Stimulated activated naive CD8-positive, alpha-beta T cell treated with anti-CD3 and anti-CD28 coated beads, Interleukin-15, amount 100 ng/mL, for 72 hours (primary cell): Measurements from ENCODE around the gene GJB5.
A peak's percentile ranks its signal among the peaks of the same experiment; 100 is the strongest.
"Not testable (repeated sequence)": the region's sequence is repeated elsewhere in the genome, so short reads cannot be mapped to it uniquely, and the experiment has no call there.

ENCODE experiments used
- ATAC-seq: fragments of 150-1000 bp; cut with Tn5 transposase; 2 replicates; pipeline ENCODE4 v1.10.0; 2021; ENCODE audit warnings: mild to moderate bottlenecking, moderate library complexity
- DNase-seq, 2 donors: peaks; one replicate each; pipeline ENCODE4 v3.0.0; 2021 to 2022
- H3K27ac Mint-ChIP-seq, 2 donors: one replicate each; pipeline ENCODE4 v1.8.0; 2022; ENCODE audit warnings: mild to moderate bottlenecking in 2 of 2, mixed read lengths in 2 of 2, moderate library complexity in 2 of 2
- H3K27me3 Mint-ChIP-seq: one replicate; pipeline ENCODE4 v1.8.0; 2022; ENCODE audit warnings: mixed read lengths
- H3K4me1 Mint-ChIP-seq: one replicate; pipeline ENCODE4 v1.8.0; 2022; ENCODE audit warnings: mild to moderate bottlenecking, mixed read lengths
- H3K4me3 Mint-ChIP-seq, 2 donors: one replicate each; pipeline ENCODE4 v1.8.0; 2022; ENCODE audit warnings: mild to moderate bottlenecking in 2 of 2, mixed read lengths in 2 of 2, moderate library complexity in 1 of 2
- H3K9me3 Mint-ChIP-seq, 2 donors: one replicate each; pipeline ENCODE4 v1.8.0; 2022; ENCODE audit warnings: mixed read lengths in 2 of 2

Gene GJB5

DNA sequence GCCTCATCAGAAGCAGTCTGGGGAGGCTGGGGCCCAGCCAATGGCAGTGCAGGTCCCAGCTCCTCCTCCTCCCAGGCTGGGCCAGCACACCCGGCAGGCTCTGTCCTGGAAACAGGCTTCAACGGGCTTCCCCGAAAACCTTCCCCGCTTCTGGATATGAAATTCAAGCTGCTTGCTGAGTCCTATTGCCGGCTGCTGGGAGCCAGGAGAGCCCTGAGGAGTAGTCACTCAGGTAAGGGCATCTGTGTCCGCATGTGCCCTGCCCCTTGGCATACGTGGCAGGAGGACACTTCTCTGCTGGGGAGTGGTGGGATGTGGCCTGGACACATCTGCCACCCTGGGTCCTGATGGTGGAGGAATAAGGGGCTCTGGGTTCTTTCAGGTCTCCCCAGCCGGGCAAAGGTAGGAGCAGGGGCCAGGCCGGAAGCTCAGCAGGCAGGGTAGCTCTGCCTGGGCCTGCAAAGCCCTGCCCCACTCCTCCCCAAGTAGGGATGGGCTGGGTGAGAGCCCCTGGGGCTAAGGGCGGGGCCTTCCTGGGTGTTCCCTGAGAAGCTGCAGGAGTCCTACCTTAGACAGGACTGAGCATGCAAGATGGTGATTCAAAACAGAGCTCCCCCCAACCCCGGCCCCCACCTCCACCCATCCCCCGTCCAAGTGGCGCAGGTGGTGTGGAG, at the start of gene GJB5:
Gene GJB5 (plus strand): TSS at position 84 of the 674 bp plus-strand sequence. CDS start 2,284 bp downstream, outside the sequence.
- no peaks in the 10 kb centered on the region for H3K9me3 Mint-ChIP-seq

DNA sequence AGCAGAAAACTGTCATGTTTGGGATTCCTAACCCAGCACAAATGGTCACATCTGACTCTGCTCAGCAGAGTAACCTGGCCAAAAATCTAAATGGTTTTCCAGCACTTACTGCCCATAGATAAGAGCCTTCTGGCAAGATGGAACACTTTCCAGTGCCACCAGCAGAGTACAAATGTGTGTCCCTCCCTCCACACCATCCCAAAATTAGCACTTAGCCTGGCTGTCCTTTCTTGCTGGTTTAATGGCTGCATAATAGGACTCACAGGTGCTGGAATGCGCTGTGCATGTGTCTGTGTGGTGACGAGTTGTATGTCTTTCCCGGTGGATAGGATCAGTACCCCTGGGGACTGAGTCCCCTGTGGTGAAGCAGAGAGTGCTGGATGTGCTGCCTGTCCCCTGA, 49.8 kb upstream of the GJB5 start:
- H3K9me3 Mint-ChIP-seq = no peaks in the 10 kb centered on the region
- no peak overlapping the region for H3K4me3 Mint-ChIP-seq
- ATAC-seq (no peak), DNase-seq (no peak)
- no peak overlapping the region for H3K27ac Mint-ChIP-seq
- H3K4me1 Mint-ChIP-seq = no peaks in the 10 kb centered on the region
- H3K27me3 Mint-ChIP-seq = peaks cover 26% of the 10 kb centered on the region

More for the DNA sequence above, at the start of gene GJB5:
- no peak within 1 kb of the TSS for H3K4me3 Mint-ChIP-seq
- peaks cover 10% of the 10 kb centered on the region for H3K27me3 Mint-ChIP-seq
- DNase-seq = no peak
- no peak for ATAC-seq
- H3K4me1 Mint-ChIP-seq = no peaks in the 10 kb centered on the region
- H3K27ac Mint-ChIP-seq = peak within 1 kb of the TSS in 1 of 2 donors; percentile 49

DNA sequence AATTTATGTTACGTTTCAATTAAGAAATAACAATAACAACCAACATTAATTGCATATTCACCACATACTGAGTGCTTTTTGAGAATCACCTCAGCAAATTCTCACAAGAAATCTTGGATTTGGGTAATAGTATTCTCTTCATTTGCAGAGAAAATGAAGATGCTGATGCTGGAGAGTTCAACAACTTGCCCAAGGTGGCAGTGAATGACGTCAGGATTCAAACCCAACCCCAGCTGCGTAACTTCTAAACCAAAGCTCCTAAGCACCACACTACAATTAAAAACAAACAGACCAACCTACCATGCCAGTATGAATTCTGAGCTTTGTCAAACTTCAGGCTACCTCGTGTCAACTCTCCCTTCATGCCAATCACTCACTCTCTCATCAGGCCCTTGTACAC, 46.7 kb upstream of the GJB5 start:
- Mint-ChIP-seq H3K27ac (no peak overlapping the region), H3K4me1 (no peaks in the 10 kb centered on the region), H3K4me3 (no peak overlapping the region), H3K27me3 (peaks cover 26% of the 10 kb centered on the region), H3K9me3 (no peaks in the 10 kb centered on the region)
- no peak for DNase-seq
- ATAC-seq = no peak

DNA sequence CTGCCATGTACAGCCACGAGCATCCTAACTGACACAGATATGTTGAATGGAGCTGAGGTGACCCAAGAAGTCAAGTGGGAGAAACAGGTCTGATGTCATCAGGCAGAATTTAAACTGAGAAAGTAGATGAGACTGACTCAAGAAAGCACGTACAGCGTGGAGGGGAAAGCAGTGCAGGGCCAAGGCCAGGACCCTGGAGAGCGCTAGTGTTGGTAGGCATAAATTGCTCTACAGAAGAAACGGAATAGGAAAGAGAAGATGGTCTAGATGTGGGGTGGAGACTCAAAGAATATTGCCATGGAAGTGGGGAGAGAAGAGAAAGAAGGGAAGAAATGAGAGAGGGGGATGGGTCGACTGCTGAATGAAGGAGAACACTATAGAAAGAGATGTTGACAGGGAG, 45.3 kb upstream of the GJB5 start:
- Mint-ChIP-seq H3K4me3 (no peak overlapping the region), H3K4me1 (no peaks in the 10 kb centered on the region), H3K27me3 (peaks cover 24% of the 10 kb centered on the region), H3K27ac (no peak overlapping the region), H3K9me3 (no peaks in the 10 kb centered on the region)
- DNase-seq = no peak
- no peak for ATAC-seq

DNA sequence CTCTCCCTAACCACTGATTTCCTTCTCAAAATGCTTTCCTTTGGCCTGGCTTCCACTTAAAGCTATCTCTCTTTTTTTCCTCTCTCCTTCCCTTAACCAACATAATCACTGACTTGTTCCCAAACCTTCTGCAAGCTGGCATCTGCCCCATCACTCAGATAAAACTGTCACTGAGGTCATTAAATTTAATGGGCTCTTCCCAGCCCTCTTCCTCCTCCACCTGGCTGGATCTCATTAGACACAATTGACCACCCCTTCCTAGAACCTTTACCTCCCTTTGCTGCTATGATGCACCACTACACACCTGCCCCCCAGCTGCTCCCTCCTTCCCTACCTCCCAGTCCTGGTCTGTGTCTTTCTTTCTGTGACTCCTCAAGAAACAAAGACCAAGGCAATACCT, 44.0 kb upstream of the GJB5 start:
- Mint-ChIP-seq H3K27me3 (peaks cover 11% of the 10 kb centered on the region), H3K4me3 (no peak overlapping the region), H3K27ac (peak overlapping the region in 1 of 2 donors; percentile 16), H3K4me1 (no peaks in the 10 kb centered on the region), H3K9me3 (no peaks in the 10 kb centered on the region)
- DNase-seq = no peak
- ATAC-seq = no peak

DNA sequence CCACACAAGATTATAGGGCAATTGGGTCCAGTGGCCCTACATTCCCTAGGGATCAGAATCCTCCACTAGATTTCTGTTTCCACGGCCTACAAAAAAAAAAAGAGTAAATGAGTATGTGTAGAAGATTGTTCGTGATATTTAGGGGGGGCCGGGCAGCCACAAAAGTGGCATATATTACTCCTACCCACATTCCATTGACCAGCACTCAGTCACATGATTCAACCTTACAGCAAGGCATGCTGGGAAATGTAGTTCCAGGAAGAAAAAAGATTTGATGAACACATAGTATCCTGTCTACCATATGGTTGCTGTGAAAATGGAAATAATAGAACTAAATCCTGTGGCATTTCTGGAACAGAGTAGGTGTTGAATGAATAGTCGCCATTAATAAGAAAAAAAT, 43.4 kb upstream of the GJB5 start:
- ATAC-seq (no peak), DNase-seq (no peak)
- no peak overlapping the region for H3K4me3 Mint-ChIP-seq
- peaks cover 6% of the 10 kb centered on the region for H3K27me3 Mint-ChIP-seq
- no peaks in the 10 kb centered on the region for H3K4me1 Mint-ChIP-seq
- H3K27ac Mint-ChIP-seq = no peak overlapping the region
- H3K9me3 Mint-ChIP-seq = no peaks in the 10 kb centered on the region

DNA sequence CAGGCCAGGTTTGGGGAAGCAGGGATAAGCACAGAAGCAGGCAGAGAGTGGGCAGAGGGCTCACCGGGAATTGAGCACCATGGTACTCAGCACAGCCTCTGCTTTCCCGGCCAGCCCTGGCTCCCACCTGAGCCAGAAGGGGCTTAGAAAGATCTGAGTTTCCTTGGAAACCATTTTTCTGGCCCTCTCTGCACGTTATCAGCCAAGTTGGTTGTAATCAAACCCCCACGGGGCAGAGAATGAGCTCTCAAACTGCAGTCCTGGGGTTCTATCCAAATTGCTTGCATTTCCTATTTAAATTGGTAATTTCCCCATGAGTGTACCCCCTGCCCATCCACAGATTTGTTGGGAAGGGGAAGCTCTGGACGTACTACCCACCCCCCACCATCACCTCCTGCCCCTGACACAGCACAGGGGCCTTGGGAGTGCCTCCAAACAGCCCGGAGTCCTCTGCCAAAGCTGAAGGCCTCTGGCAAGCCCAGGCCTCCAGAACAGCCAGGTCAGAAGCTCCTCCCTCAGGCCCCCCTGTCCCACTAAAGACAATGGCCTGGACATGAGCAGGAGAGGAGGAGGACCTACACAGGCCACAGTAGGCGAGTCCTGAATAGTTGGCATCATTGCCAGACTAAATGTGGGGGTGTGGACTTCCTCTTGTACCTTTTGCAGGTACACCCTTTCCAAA, 42.7 kb upstream of the GJB5 start:
- ATAC-seq (no peak), DNase-seq (no peak)
- Mint-ChIP-seq H3K4me1 (no peaks in the 10 kb centered on the region), H3K27me3 (peaks cover 12% of the 10 kb centered on the region), H3K27ac (no peak overlapping the region), H3K4me3 (no peak overlapping the region), H3K9me3 (no peaks in the 10 kb centered on the region)

DNA sequence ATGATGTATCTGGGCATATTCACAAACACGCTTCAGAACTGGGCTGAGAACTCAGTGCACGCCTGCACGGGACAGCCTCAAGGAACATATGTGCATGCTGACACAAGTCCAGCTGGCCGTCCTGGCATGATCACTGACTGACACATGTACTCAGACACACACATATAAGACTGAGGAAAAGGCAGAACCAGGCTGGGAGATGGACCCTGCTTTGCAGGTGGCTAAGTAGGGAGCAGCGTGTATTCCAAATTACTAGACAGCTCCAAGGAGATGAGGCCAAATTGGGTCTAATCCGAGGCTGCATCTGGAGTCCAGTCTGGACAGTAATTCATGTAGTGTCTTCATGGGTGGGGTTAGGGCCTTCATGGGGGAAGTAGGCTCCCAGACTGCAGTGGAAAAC, 41.4 kb upstream of the GJB5 start:
- DNase-seq (no peak), ATAC-seq (no peak)
- Mint-ChIP-seq H3K4me1 (no peaks in the 10 kb centered on the region), H3K27ac (no peak overlapping the region), H3K9me3 (no peaks in the 10 kb centered on the region), H3K27me3 (peaks cover 18% of the 10 kb centered on the region), H3K4me3 (no peak overlapping the region)

DNA sequence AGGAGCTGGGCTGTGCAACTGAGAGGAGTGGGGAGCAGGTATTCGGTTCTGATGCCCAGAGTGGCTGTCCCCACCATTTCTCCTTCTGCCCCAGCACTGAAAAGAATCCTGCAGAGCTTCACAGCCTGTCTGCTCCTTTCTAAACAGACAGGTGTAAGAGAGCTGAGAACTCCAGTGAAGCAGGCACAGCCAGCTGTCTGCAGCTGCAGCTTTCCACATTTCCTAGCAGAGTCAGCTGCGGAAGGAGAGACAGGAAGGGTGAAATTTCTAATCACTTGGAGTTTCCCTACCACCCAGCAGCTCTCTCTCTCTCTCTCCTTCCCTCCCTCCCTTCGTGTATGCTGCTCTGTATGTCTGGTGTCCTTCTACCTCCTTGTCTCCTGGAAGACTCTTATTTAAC, 40.5 kb upstream of the GJB5 start:
- H3K27ac Mint-ChIP-seq = no peak overlapping the region
- H3K4me1 Mint-ChIP-seq = no peaks in the 10 kb centered on the region
- H3K4me3 Mint-ChIP-seq = no peak overlapping the region
- H3K9me3 Mint-ChIP-seq = no peaks in the 10 kb centered on the region
- ATAC-seq (no peak), DNase-seq (no peak)
- peaks cover 21% of the 10 kb centered on the region for H3K27me3 Mint-ChIP-seq

DNA sequence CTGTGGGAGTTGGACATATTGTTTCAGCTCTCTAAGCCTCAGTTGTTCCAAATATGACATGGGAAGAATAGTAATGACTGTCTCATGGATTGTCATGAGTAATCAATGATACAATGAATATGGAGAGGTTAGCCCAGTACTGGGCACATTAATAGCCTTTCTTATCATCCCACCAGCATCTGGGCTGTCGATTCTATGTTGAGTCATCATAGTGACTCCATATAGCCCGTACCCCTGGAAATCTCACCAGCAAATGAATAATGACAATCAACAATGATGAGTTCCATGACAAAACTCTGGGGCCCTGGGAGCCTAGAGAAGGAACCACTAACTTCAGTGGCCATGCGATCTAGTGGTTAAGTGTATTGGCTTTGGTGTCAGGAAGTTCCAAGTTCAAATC, 39.7 kb upstream of the GJB5 start:
- peaks cover 28% of the 10 kb centered on the region for H3K27me3 Mint-ChIP-seq
- H3K9me3 Mint-ChIP-seq = no peaks in the 10 kb centered on the region
- H3K4me3 Mint-ChIP-seq = no peak overlapping the region
- no peaks in the 10 kb centered on the region for H3K4me1 Mint-ChIP-seq
- DNase-seq (no peak), ATAC-seq (no peak)
- no peak overlapping the region for H3K27ac Mint-ChIP-seq

DNA sequence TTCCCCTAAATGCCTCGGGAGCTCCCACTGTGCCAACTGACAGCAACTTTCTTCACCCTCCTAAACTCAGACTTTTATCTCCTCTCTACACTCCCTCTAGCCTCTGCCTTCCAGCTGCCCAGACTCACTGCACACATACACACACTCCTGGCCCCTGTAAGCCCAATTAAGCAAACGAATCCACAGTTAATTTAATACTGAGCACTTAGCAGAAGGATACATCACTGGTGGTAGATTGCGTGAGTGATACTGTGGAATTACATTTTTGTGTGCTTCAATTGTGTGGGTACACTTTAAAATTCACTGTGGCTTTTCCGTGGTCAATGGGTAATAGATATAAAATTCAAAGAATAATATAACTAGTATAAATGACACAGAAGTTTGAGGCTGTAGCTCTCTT, 33.6 kb upstream of the GJB5 start:
- DNase-seq (no peak), ATAC-seq (no peak)
- H3K9me3 Mint-ChIP-seq = no peaks in the 10 kb centered on the region
- no peaks in the 10 kb centered on the region for H3K4me1 Mint-ChIP-seq
- H3K27ac Mint-ChIP-seq = no peak overlapping the region
- H3K27me3 Mint-ChIP-seq = peaks cover 63% of the 10 kb centered on the region
- no peak overlapping the region for H3K4me3 Mint-ChIP-seq

DNA sequence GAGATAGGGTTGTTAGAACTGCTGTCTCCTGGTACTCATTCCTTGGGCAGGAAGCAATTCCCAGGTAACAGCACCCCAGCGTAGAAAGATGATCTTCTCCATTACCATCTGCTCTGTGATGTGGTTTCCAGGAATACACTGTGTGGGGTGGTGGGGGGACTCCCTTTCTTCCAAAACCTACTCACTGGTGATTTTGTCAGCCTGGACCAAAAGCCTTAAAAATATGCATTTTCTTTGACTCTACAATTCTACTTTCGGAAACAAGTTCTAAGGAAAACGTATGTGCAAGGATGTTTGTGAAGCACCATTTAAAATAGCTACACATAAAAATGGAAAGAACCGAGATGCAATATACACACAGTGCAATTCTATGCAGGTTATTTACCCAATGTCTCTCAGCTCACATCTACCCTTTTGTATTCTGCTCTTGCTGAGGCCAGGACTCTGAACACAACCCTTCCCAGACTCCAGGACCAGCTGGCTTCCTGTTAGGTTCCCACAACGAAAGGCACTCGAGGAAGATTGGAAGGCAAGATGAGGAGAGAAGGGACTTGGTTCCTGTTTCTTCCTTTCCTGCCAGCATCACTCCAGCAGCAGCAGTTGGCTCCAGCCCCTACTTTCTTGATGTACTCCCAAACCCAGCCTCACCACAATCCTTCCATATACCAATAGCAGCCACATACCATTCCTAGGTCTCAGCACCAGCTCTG, 33.0 kb upstream of the GJB5 start:
- Mint-ChIP-seq H3K4me3 (no peak overlapping the region), H3K27me3 (peaks cover 61% of the 10 kb centered on the region)
- DNase-seq = no peak

DNA sequence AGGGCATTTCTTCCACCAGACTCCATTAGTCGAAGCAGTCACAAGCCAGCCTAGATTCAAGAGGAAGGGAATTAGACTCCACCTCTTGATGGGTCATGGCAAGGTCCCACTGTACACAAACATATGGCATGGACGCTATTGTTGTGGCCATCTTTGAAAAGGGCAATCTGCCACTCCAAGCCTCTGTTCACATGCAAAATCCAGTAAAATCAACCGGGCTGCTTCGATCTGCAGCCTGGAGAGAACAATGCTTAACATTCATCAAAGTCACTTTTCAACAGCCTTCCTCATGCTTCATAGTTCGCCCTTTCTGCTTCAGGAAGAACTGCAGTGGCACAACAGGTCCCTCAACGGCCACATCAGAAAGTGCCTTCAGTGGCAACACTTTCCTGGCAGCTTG, 28.0 kb upstream of the GJB5 start:
- ATAC-seq (no peak), DNase-seq (no peak)
- Mint-ChIP-seq H3K27me3 (peaks cover 27% of the 10 kb centered on the region), H3K27ac (no peak overlapping the region), H3K4me3 (no peak overlapping the region), H3K4me1 (no peaks in the 10 kb centered on the region), H3K9me3 (no peaks in the 10 kb centered on the region)

More for the DNA sequence above, 33.0 kb upstream of the GJB5 start:
- no peak for ATAC-seq
- Mint-ChIP-seq H3K4me1 (no peaks in the 10 kb centered on the region), H3K9me3 (no peaks in the 10 kb centered on the region), H3K27ac (no peak overlapping the region)

DNA sequence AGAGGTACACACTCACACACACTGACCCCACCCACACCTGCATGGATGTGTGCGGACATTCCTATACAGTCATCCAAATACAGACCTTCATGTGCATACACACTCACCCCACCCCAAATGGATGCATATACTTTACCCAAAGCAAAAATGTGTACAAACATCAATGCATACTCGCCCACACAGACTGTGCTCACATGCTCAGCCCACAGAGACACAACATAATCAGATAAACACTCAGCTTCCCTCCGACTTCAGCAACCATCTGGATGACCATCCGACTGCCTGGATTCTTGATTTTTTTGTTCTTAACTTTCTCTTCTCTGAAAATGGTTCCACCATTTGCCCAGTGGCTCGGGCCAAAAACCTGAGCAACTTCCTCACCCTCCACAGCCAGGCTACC, 24.4 kb upstream of the GJB5 start:
- DNase-seq (no peak), ATAC-seq (no peak)
- H3K4me1 Mint-ChIP-seq = no peaks in the 10 kb centered on the region
- no peak overlapping the region for H3K4me3 Mint-ChIP-seq
- H3K27ac Mint-ChIP-seq = peak overlapping the region in 1 of 2 donors; percentile 16
- H3K9me3 Mint-ChIP-seq = no peaks in the 10 kb centered on the region
- peaks cover 15% of the 10 kb centered on the region for H3K27me3 Mint-ChIP-seq

DNA sequence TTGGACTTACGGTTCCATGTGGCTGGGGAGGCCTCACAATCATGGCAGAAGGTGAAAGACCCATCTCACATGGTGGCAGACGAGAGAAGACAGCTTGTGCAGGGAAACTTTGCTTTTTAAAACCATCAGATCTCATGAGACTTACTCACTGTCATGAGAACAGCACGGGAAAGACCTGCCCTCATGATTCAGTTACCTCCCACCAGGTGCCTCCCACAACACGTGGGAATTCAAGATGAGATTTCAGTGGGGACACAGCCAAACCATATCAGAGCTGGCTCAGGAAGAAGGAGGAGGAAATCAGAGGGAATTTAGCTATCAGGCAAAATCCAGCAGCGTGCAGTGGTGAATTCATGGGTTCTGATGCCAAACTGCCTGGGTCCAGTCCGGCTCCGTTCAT, 22.0 kb upstream of the GJB5 start:
- not testable (repeated sequence) for ATAC-seq, H3K4me1 Mint-ChIP-seq, H3K27ac Mint-ChIP-seq, DNase-seq, H3K9me3 Mint-ChIP-seq, H3K4me3 Mint-ChIP-seq
- H3K27me3 Mint-ChIP-seq = peaks cover 22% of the 10 kb centered on the region

DNA sequence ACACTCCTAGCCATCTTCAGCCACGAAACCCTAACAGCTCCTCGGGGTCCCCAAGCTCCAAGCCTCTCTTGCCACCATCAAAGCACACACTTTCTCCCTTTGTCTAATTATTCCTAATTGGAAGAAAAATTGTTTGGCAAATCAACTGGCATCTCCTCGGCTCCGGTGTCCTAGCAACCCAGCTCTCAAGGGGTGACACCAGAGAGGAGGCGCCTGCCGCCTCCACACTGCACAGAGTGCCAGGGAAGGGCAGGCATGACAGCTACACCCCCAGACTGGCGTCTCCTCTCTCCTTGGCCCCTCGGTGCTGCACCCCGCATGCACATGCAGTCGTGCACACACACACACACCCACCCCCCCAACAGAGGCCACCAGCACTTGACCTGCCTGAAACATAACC, 18.2 kb upstream of the GJB5 start:
- H3K4me1 Mint-ChIP-seq = no peaks in the 10 kb centered on the region
- peaks cover 22% of the 10 kb centered on the region for H3K27me3 Mint-ChIP-seq
- no peak for ATAC-seq
- H3K27ac Mint-ChIP-seq = no peak overlapping the region
- H3K4me3 Mint-ChIP-seq = no peak overlapping the region
- no peaks in the 10 kb centered on the region for H3K9me3 Mint-ChIP-seq
- no peak for DNase-seq
